GM23338 (cell line): ENCODE data around the gene OXER1. TPM values are rescaled to one million over a fixed set of nuclear protein-coding genes. Genes with fewer than 3 reads are reported as not detected.

Source experiments
- ATAC-seq: fragments of 200-7000 bp; cut with Tn5 transposase; 3 replicates; pipeline ENCODE4 v1.9.1; 2020
- DNase-seq: peaks from one replicate; pipeline ENCODE4 v3.0.0-alpha.2; 2015; ENCODE audit warnings: low spot score
- H2AFZ ChIP-seq: fragments of 200-600 bp; sonication (generic); 2 replicates; pipeline ENCODE4 v1.8.0; 2016; ENCODE audit warnings: antibody characterized with exemption, mild to moderate bottlenecking, moderate library complexity
- H3F3A ChIP-seq: fragments of 200-600 bp; sonication (generic); replicated peaks from 2 replicates; pipeline ENCODE4 v1.8.0; 2017; ENCODE audit warnings: antibody characterized with exemption, mixed run types, low read depth
- H3K27ac ChIP-seq: fragments of 200-600 bp; sonication (generic); 2 replicates; pipeline ENCODE4 v1.6.1; 2016; ENCODE audit warnings: low read depth
- H3K27me3 ChIP-seq: fragments of 200-600 bp; sonication (generic); 2 replicates; pipeline ENCODE4 v1.8.0; 2016; ENCODE audit warnings: mild to moderate bottlenecking, mixed run types, moderate library complexity; ENCODE audit not compliant: insufficient read depth
- H3K36me3 ChIP-seq: fragments of 200-600 bp; sonication (generic); 2 replicates; pipeline ENCODE4 v1.8.0; 2016; ENCODE audit warnings: mild to moderate bottlenecking; ENCODE audit not compliant: insufficient read depth
- H3K4me1 ChIP-seq: fragments of 200-600 bp; sonication (generic); 2 replicates; pipeline ENCODE4 v1.8.0; 2016; ENCODE audit warnings: mild to moderate bottlenecking, moderate library complexity; ENCODE audit not compliant: insufficient read depth
- H3K4me2 ChIP-seq: fragments of 200-600 bp; sonication (generic); 2 replicates; pipeline ENCODE4 v1.7.1; 2017; ENCODE audit warnings: mixed run types
- H3K4me3 ChIP-seq: fragments of 200-600 bp; sonication (generic); 2 replicates; pipeline ENCODE4 v1.6.1; 2016; ENCODE audit warnings: mixed run types
- H3K79me2 ChIP-seq: fragments of 200-600 bp; sonication (generic); replicated peaks from 2 replicates; pipeline ENCODE4 v1.8.0; 2017; ENCODE audit warnings: mild to moderate bottlenecking; ENCODE audit not compliant: insufficient read depth
- H3K9me2 ChIP-seq: fragments of 200-600 bp; sonication (generic); 2 replicates; pipeline ENCODE4 v1.8.0; 2017; ENCODE audit not compliant: insufficient read depth
- H4K20me1 ChIP-seq: fragments of 200-600 bp; sonication (generic); replicated peaks from 2 replicates; pipeline ENCODE4 v1.8.0; 2017; ENCODE audit warnings: mild to moderate bottlenecking; ENCODE audit not compliant: insufficient read depth
- H3K27ac Mint-ChIP-seq: 2 replicates; pipeline ENCODE4 v1.8.0; 2020; ENCODE audit warnings: inconsistent platforms, mild to moderate bottlenecking, moderate library complexity, mixed read lengths
- H3K27me3 Mint-ChIP-seq: 3 replicates; pipeline ENCODE4 v1.8.0; 2022; ENCODE audit warnings: low read depth, mild to moderate bottlenecking, moderate library complexity, mixed read lengths, inconsistent platforms; ENCODE audit not compliant: insufficient read depth, poor library complexity
- H3K36me3 Mint-ChIP-seq: 3 replicates; pipeline ENCODE4 v1.8.0; 2021; ENCODE audit warnings: low read depth, mild to moderate bottlenecking, inconsistent platforms, moderate library complexity, mixed read lengths
- H3K4me1 Mint-ChIP-seq: 3 replicates; pipeline ENCODE4 v1.8.0; 2020; ENCODE audit warnings: mild to moderate bottlenecking, inconsistent platforms, mixed read lengths
- H3K4me3 Mint-ChIP-seq: 3 replicates; pipeline ENCODE4 v1.8.0; 2021; ENCODE audit warnings: moderate library complexity, mild to moderate bottlenecking, inconsistent platforms, mixed read lengths
- H3K9me3 Mint-ChIP-seq: 3 replicates; pipeline ENCODE4 v1.8.0; 2020; ENCODE audit warnings: moderate library complexity, mild to moderate bottlenecking, inconsistent platforms, mixed read lengths
- EZH2 ChIP-seq: fragments of 200-600 bp; sonication (generic); IDR thresholded peaks from one replicate; pipeline ENCODE4 v1.8.0; 2017; ENCODE audit warnings: antibody characterized with exemption, mild to moderate bottlenecking, low read depth; ENCODE audit not compliant: unreplicated experiment
- EZH2phosphoT487 ChIP-seq: fragments of 200-600 bp; sonication (generic); IDR thresholded peaks from one replicate; pipeline ENCODE4 v1.8.1; 2018; ENCODE audit warnings: antibody characterized with exemption; ENCODE audit not compliant: unreplicated experiment
- JUNB ChIP-seq: IDR thresholded peaks from one replicate; pipeline ENCODE4 v1.6.1; 2016; ENCODE audit warnings: antibody characterized with exemption; ENCODE audit not compliant: unreplicated experiment
- NANOG ChIP-seq: IDR thresholded peaks from 2 replicates; pipeline ENCODE4 v1.6.1; 2016; ENCODE audit warnings: antibody characterized with exemption, borderline replicate concordance
- POLR2AphosphoS5 ChIP-seq: IDR thresholded peaks from 2 replicates; pipeline ENCODE4 v1.6.1; 2016; ENCODE audit warnings: antibody characterized with exemption, low read depth
- STAT1 ChIP-seq: IDR thresholded peaks from one replicate; pipeline ENCODE4 v1.6.1; 2016; ENCODE audit warnings: antibody characterized with exemption; ENCODE audit not compliant: unreplicated experiment
- ZNF114 ChIP-seq: fragments of 250-450 bp; sonication (Bioruptor Pico); IDR thresholded peaks from 2 replicates; pipeline ENCODE4 v1.5.0; 2020; ENCODE audit warnings: mild to moderate bottlenecking, moderate library complexity
- ZNF331 ChIP-seq: fragments of 250-450 bp; sonication (Bioruptor Pico); IDR thresholded peaks from 2 replicates; pipeline ENCODE4 v1.5.0; 2020; ENCODE audit warnings: low read depth, mild to moderate bottlenecking, moderate library complexity
- polyA plus RNA-seq: library from polyadenylated mRNA; unstranded; fragments of >200 nt; fragmentation: Nextera tagmentation; extraction: Ambion mirVana; gene quantifications from 2 replicates; pipeline ENCODE4 v1.2.1, GENCODE V29; 2016
- total RNA-seq: library from RNA; depleted of rRNA; stranded (reverse); fragments of >200 nt; shearing (Covaris generic); gene quantifications from 2 replicates; pipeline ENCODE4 v1.2.3, GENCODE V29; 2014
- TF ChIP-seq, protein P1 (sequence below): fragments of 250-450 bp; sonication (Bioruptor Pico); IDR thresholded peaks from 2 replicates; pipeline ENCODE4 v1.5.0; 2020; ENCODE audit warnings: mild to moderate bottlenecking, moderate library complexity
- TF ChIP-seq, protein P2 (sequence below), 2 experiments: fragments of 200-600 bp in 1 of 2; sonication (generic) in 1 of 2; conservative IDR thresholded peaks; 2 replicates each; pipeline versions ENCODE4 v1.5.1 to v1.6.1; 2016 to 2017; ENCODE audit warnings: antibody characterized with exemption in 2 of 2, low read depth in 2 of 2, mild to moderate bottlenecking in 2 of 2, moderate library complexity in 1 of 2
- TF ChIP-seq, protein P3 (sequence below): IDR thresholded peaks from 2 replicates; pipeline ENCODE4 v1.6.1; 2016; ENCODE audit warnings: antibody characterized with exemption

The OXER1 gene
- total and polyA plus RNA-seq, 2 experiments from 2014 or later: 0.69 to 1.5 TPM

DNA sequence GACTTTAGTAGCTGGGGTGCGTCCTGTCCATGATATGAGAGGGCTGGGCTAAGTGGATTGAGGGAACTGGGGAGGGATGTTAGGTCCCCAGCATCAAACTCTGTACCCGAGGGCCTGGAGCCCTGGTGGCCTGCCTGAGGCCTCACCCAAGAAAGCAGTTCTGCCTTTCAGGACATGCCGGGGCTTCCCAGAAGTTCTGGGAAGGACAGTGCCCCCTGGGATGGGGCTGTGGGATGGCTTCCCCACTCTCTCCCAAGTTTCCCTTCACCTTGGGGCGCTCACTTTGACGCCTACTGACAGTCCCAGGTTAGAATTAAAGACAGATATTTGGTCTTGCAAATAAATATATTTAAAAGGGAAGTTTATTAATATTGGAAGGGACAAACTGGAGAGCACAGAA is 1.8 kb downstream of the OXER1 start (continued):
- TF ChIP-seq, protein P1, sequence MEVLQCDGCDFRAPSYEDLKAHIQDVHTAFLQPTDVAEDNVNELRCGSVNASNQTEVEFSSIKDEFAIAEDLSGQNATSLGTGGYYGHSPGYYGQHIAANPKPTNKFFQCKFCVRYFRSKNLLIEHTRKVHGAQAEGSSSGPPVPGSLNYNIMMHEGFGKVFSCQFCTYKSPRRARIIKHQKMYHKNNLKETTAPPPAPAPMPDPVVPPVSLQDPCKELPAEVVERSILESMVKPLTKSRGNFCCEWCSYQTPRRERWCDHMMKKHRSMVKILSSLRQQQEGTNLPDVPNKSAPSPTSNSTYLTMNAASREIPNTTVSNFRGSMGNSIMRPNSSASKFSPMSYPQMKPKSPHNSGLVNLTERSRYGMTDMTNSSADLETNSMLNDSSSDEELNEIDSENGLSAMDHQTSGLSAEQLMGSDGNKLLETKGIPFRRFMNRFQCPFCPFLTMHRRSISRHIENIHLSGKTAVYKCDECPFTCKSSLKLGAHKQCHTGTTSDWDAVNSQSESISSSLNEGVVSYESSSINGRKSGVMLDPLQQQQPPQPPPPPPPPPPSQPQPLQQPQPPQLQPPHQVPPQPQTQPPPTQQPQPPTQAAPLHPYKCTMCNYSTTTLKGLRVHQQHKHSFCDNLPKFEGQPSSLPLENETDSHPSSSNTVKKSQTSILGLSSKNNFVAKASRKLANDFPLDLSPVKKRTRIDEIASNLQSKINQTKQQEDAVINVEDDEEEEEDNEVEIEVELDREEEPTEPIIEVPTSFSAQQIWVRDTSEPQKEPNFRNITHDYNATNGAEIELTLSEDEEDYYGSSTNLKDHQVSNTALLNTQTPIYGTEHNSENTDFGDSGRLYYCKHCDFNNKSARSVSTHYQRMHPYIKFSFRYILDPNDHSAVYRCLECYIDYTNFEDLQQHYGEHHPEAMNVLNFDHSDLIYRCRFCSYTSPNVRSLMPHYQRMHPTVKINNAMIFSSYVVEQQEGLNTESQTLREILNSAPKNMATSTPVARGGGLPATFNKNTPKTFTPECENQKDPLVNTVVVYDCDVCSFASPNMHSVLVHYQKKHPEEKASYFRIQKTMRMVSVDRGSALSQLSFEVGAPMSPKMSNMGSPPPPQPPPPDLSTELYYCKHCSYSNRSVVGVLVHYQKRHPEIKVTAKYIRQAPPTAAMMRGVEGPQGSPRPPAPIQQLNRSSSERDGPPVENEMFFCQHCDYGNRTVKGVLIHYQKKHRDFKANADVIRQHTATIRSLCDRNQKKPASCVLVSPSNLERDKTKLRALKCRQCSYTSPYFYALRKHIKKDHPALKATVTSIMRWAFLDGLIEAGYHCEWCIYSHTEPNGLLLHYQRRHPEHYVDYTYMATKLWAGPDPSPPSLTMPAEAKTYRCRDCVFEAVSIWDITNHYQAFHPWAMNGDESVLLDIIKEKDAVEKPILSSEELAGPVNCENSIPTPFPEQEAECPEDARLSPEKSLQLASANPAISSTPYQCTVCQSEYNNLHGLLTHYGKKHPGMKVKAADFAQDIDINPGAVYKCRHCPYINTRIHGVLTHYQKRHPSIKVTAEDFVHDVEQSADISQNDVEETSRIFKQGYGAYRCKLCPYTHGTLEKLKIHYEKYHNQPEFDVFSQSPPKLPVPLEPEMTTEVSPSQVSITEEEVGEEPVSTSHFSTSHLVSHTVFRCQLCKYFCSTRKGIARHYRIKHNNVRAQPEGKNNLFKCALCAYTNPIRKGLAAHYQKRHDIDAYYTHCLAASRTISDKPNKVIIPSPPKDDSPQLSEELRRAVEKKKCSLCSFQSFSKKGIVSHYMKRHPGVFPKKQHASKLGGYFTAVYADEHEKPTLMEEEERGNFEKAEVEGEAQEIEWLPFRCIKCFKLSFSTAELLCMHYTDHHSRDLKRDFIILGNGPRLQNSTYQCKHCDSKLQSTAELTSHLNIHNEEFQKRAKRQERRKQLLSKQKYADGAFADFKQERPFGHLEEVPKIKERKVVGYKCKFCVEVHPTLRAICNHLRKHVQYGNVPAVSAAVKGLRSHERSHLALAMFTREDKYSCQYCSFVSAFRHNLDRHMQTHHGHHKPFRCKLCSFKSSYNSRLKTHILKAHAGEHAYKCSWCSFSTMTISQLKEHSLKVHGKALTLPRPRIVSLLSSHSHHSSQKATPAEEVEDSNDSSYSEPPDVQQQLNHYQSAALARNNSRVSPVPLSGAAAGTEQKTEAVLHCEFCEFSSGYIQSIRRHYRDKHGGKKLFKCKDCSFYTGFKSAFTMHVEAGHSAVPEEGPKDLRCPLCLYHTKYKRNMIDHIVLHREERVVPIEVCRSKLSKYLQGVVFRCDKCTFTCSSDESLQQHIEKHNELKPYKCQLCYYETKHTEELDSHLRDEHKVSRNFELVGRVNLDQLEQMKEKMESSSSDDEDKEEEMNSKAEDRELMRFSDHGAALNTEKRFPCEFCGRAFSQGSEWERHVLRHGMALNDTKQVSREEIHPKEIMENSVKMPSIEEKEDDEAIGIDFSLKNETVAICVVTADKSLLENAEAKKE (CRISPR knock-in tag): no peak
- no peak for TF ChIP-seq POLR2AphosphoS5

DNA sequence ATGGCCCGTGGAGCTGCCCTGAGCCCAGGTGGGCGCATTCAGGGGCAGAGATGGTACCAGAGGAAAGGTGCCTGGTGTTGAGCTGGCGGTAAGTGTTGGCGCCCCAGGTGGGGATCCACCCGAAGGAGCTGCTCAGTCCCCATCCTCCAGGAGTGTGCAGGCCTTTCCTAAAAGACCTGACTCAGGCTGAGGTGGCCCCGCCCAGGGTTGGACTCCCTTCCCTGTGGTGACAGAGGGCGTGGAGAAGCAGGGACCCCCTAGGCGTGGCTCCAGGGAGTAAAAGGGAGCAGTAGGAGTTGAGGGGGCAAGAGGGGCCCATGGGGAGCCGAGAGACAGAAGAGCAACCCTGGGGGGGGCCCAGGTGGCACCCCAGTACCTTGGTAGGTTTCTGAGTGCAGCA is 2.4 kb downstream of the OXER1 start:
- no peak overlapping the region for H3K4me3 ChIP-seq
- no peak; the same call in 2 of the 3 replicates for ATAC-seq
- DNase-seq: no peak
- H3K27ac ChIP-seq: no peak overlapping the region
- H3K36me3 ChIP-seq: no peaks in the 10 kb centered on the region
- H3K27me3 ChIP-seq: no peaks in the 10 kb centered on the region
- H3K4me2 ChIP-seq: no peak overlapping the region
- no peak overlapping the region for H2AFZ ChIP-seq
- H3K79me2 ChIP-seq: no peaks in the 10 kb centered on the region
- H4K20me1 ChIP-seq: peaks cover 5% of the 10 kb centered on the region; the same call in 1 of the 2 replicates
- Mint-ChIP-seq H3K27me3 (peaks cover 2% of the 10 kb centered on the region), H3K36me3 (peaks cover 5% of the 10 kb centered on the region; the same call in 2 of the 3 replicates), H3K9me3 (no peaks in the 10 kb centered on the region), H3K4me3 (no peak overlapping the region), H3K4me1 (peaks cover 10% of the 10 kb centered on the region), H3K27ac (no peak overlapping the region)
- 0 out of 2 replicates have a peak, but pooled peaks cover 6% of the 10 kb centered on the region for H3K4me1 ChIP-seq
- no peaks in the 10 kb centered on the region for H3K9me2 ChIP-seq
- H3F3A ChIP-seq: no peaks in the 10 kb centered on the region
- TF ChIP-seq, protein P2, sequence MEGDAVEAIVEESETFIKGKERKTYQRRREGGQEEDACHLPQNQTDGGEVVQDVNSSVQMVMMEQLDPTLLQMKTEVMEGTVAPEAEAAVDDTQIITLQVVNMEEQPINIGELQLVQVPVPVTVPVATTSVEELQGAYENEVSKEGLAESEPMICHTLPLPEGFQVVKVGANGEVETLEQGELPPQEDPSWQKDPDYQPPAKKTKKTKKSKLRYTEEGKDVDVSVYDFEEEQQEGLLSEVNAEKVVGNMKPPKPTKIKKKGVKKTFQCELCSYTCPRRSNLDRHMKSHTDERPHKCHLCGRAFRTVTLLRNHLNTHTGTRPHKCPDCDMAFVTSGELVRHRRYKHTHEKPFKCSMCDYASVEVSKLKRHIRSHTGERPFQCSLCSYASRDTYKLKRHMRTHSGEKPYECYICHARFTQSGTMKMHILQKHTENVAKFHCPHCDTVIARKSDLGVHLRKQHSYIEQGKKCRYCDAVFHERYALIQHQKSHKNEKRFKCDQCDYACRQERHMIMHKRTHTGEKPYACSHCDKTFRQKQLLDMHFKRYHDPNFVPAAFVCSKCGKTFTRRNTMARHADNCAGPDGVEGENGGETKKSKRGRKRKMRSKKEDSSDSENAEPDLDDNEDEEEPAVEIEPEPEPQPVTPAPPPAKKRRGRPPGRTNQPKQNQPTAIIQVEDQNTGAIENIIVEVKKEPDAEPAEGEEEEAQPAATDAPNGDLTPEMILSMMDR (conservative IDR thresholded peaks at IDR 0.05; ENCODE audit: low read depth in 2 of 2): no peak
- TF ChIP-seq ZNF114 (CRISPR knock-in tag) (no peak), EZH2phosphoT487 (no peak), STAT1 (no peak), JUNB (no peak), EZH2 (no peak), POLR2AphosphoS5 (no peak), ZNF331 (CRISPR knock-in tag) (no peak), NANOG (no peak)
- TF ChIP-seq, protein P3, sequence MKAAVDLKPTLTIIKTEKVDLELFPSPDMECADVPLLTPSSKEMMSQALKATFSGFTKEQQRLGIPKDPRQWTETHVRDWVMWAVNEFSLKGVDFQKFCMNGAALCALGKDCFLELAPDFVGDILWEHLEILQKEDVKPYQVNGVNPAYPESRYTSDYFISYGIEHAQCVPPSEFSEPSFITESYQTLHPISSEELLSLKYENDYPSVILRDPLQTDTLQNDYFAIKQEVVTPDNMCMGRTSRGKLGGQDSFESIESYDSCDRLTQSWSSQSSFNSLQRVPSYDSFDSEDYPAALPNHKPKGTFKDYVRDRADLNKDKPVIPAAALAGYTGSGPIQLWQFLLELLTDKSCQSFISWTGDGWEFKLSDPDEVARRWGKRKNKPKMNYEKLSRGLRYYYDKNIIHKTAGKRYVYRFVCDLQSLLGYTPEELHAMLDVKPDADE: no peak
